Measurements from ENCODE around the gene OR2K2. TPM values are rescaled to one million over a fixed set of nuclear protein-coding genes. Genes with fewer than 3 reads are reported as not detected.

OR2K2 gene
- total RNA-seq, 1 experiment from 2014 or later: not detected

GRCh38 chr9:111360881-111361280 lies 30.9 kb upstream of the OR2K2 start:
- CTCF ChIA-PET: no interaction called here
- intact Hi-C loops (cut with micrococcal nuclease; ENCODE audit: unreplicated experiment): no loop called here
- H3K9me3 ChIP-seq (ENCODE audit: insufficient read depth, low read depth): no peaks in the 10 kb centered on the region

GRCh38 chr9:111356481-111357244 lies 26.6 kb upstream of the OR2K2 start:
- Histone ChIP-seq H3K36me3 (ENCODE audit: low read depth) (peaks cover under 1% of the 10 kb centered on the region; the same call in 1 of the 2 replicates), H3K9me2 (ENCODE audit: insufficient read depth) (no peaks in the 10 kb centered on the region), H3K4me1 (replicated peaks; ENCODE audit: insufficient read depth) (peaks cover 5% of the 10 kb centered on the region), H2AFZ (no peak overlapping the region), H4K20me1 (ENCODE audit: insufficient read depth) (no peaks in the 10 kb centered on the region), H3F3A (ENCODE audit: insufficient read depth, low read depth) (peaks cover 5% of the 10 kb centered on the region; the same call in 1 of the 2 replicates), H3K9me3 (ENCODE audit: insufficient read depth, low read depth) (no peaks in the 10 kb centered on the region), H3K27me3 (ENCODE audit: insufficient read depth, low read depth) (no peaks in the 10 kb centered on the region), H3K79me2 (ENCODE audit: low read depth) (no peaks in the 10 kb centered on the region), H3K4me3 (no peak overlapping the region), H3K4me2 (peak overlapping the region; percentile 55), H3K27ac (no peak overlapping the region)
- intact Hi-C loops (cut with micrococcal nuclease; ENCODE audit: unreplicated experiment): no loop called here
- peak; percentile 40 to 70 for DNase-seq
- no peak for TF ChIP-seq CTCF (conservative IDR thresholded peaks at IDR 0.05)
- no peak for TF ChIP-seq EZH2 (IDR thresholded peaks at IDR 0.05; ENCODE audit: low read depth)
- ChIA-PET CTCF (interaction anchor here (0.5 to 0.7 kb wide), 10 partner anchors 170 to 1173 kb away, joined by 3 to 7 read pairs (median 3); no protein-coding TSS in a partner anchor), POLR2A (ENCODE audit: unreplicated experiment) (interaction anchor here (0.5 to 0.6 kb wide), 2 partner anchors 224 to 1110 kb away, joined by 3 to 11 read pairs; no protein-coding TSS in a partner anchor)
- TSS peak; percentile 18 for BruUV-seq (replicated peaks)

More at GRCh38 chr9:111360881-111361280, 30.9 kb upstream of the OR2K2 start:
- Histone ChIP-seq H3K4me1 (replicated peaks; ENCODE audit: insufficient read depth) (peaks cover 5% of the 10 kb centered on the region), H3K4me2 (no peak overlapping the region), H3K79me2 (ENCODE audit: low read depth) (no peaks in the 10 kb centered on the region), H3K27ac (no peak overlapping the region), H3F3A (ENCODE audit: insufficient read depth, low read depth) (peaks cover 5% of the 10 kb centered on the region; the same call in 1 of the 2 replicates), H3K27me3 (ENCODE audit: insufficient read depth, low read depth) (no peaks in the 10 kb centered on the region), H4K20me1 (ENCODE audit: insufficient read depth) (no peaks in the 10 kb centered on the region), H2AFZ (no peak overlapping the region), H3K9me2 (ENCODE audit: insufficient read depth) (no peaks in the 10 kb centered on the region), H3K36me3 (ENCODE audit: low read depth) (peaks cover 23% of the 10 kb centered on the region), H3K4me3 (no peak overlapping the region)
- POLR2A ChIA-PET (ENCODE audit: unreplicated experiment): interaction anchor here (0.6 kb wide), 1 partner anchor 106 kb away, joined by 3 read pairs; no protein-coding TSS in a partner anchor
- no peak for DNase-seq
- TF ChIP-seq CTCF (conservative IDR thresholded peaks at IDR 0.05) (no peak), EZH2 (IDR thresholded peaks at IDR 0.05; ENCODE audit: low read depth) (no peak)
- BruUV-seq (replicated peaks): no TSS peak

DNA sequence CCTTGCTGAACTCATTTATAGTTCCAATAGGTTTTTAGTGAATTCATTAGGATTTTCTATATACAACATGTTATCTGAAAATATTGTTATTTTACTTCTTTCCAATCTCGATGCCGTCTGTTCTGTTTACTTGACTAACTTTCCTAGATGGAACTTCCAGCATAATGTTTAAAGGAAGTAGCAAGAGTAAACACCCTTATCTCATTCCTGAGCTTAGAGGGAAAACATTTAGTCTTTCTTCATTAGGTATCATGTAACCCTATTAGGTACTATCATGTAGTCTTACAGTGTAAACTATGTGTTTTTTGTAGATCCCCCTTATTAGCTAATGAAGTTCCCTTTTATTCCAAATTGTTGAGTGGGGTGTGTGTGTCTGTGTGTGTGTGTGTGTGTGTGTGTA lies 22.5 kb upstream of the OR2K2 start:
- Histone ChIP-seq H3K4me2 (no peak overlapping the region), H3K79me2 (ENCODE audit: low read depth) (no peaks in the 10 kb centered on the region), H4K20me1 (ENCODE audit: insufficient read depth) (no peaks in the 10 kb centered on the region), H3K36me3 (ENCODE audit: low read depth) (no peaks in the 10 kb centered on the region), H3K27ac (no peak overlapping the region), H2AFZ (no peak overlapping the region), H3F3A (ENCODE audit: insufficient read depth, low read depth) (peaks cover 8% of the 10 kb centered on the region; the same call in 1 of the 2 replicates), H3K9me3 (ENCODE audit: insufficient read depth, low read depth) (no peaks in the 10 kb centered on the region; the same call in 1 of the 2 replicates), H3K27me3 (ENCODE audit: insufficient read depth, low read depth) (no peaks in the 10 kb centered on the region), H3K9me2 (ENCODE audit: insufficient read depth) (no peaks in the 10 kb centered on the region), H3K4me1 (replicated peaks; ENCODE audit: insufficient read depth) (peaks cover 5% of the 10 kb centered on the region), H3K4me3 (no peak overlapping the region)
- no peak for DNase-seq
- BruUV-seq (replicated peaks): no TSS peak
- POLR2A ChIA-PET (ENCODE audit: unreplicated experiment): no interaction called here
- intact Hi-C loops (cut with micrococcal nuclease; ENCODE audit: unreplicated experiment): no loop called here
- CTCF ChIA-PET: no interaction called here
- TF ChIP-seq EZH2 (IDR thresholded peaks at IDR 0.05; ENCODE audit: low read depth) (no peak), CTCF (conservative IDR thresholded peaks at IDR 0.05) (no peak)

Measured in PC-9 (cell line).